GM04503 (cell line): ENCODE measurements around the gene R3HDM4.

Experiments used
- DNase-seq: peaks from one replicate; pipeline ENCODE4 v3.0.0-alpha.2; 2012; ENCODE audit warnings: low read depth

The R3HDM4 gene

DNA sequence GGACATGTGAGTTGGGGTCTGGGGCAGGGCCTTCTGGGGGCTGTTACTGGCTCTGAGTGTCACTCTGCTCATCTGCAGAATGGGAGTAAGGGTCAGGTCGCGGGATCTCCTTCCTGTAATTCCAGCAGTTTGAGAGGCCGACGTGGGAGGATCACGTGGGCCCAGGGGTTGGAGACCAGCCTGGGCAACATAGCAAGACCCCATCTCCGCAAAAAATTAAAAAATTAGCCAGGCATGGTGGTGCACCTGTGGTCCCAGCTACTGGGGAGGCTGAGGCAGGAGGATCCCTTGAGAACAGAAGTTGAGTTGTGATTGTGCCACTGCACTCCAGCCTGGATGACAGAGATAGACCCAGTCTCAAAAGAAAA lies 16.9 kb upstream of the R3HDM4 start:
- DNase-seq = no peak

DNA sequence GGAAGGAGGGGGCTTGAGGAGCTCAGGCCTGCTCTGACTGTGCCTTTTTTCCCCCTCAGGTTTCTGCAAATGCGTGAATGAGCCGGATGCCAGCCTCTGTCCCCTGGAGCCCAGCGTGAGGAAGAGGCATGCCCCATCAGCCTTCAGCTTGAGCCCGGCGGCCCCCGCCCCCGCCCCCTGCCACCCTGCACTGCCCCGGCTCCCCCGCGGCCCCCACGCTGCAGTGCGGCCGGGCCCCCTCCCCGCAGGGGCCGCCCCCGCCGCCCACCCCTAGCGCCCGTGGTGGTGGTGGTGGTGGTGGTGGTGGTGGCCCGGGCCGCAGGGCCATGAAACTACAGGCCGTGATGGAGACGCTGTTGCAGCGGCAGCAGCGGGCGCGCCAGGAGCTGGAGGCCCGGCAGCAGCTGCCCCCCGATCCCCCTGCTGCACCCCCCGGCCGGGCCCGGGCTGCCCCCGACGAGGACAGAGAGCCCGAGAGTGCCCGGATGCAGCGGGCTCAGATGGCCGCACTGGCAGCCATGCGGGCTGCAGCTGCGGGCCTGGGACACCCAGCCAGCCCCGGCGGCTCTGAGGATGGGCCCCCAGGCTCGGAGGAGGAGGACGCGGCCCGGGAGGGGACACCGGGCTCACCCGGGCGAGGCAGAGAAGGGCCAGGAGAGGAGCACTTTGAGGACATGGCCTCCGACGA lies 16.3 kb upstream of the R3HDM4 start:
- no peak for DNase-seq

DNA sequence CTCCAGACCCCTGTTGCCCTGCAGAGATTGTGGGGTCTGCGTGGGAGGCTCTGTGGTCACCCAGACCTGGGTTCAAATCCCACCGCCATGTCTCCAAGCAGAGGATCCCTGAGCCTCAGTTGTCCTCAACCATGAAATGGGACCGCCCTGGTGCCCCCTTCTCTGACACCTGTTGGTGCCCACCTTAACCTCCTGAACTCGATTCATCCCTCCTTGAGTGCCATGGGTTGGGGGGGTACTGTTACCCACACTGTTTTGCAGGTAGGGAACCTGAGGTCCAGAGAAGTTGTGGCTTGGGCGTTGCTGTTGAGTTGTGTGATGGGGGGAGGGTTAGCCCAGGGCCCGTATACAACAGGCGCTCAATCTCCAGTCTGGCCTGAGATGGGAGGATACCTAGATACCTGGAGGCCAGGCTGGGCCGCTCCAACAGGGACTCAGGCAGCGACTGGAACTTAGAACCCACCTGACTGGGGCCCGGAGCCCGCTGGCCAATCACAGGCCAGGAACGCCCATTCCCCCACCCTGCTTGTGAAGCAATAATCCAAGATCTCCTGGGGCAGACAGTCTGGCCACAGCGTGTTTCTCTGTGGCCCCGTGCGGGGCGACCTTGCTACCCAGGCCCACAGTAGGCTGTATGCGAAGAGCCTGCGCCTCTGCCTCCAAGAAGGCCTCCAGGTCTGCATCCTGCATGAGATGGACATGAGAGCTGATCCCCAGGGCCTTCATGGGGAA lies 15.6 kb upstream of the R3HDM4 start:
- DNase-seq = no peak

DNA sequence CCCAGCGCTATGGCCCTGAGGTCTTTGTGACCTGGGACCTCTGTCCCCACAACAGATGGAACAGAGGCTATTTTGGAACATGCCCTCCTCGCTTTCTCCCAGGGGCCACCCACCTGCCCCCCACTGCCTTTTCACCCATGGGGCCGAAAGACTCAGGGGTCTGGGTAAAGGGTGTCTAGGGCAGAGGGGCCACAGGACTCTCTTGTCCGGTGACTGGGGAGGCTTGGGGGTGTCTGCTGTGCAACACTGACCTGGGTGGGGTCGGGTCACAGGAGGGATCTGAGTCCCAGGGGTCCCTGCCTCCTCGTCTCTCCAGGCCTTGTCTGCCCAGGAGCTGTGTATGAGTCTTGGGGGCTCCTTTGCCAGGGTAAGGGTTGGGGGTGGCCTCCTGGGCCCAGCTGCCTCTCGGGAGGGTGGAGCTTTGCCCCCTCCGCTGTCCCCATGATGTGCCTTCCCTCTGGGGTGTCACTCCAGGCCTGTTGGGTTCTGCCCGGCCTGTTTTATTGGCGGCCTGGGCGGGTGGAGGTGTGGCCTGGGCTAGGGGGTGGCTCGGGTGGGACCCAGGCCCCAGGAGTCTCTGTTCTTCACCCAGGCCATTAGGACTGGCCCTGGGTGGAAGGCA lies 14.9 kb upstream of the R3HDM4 start:
- no peak for DNase-seq

DNA sequence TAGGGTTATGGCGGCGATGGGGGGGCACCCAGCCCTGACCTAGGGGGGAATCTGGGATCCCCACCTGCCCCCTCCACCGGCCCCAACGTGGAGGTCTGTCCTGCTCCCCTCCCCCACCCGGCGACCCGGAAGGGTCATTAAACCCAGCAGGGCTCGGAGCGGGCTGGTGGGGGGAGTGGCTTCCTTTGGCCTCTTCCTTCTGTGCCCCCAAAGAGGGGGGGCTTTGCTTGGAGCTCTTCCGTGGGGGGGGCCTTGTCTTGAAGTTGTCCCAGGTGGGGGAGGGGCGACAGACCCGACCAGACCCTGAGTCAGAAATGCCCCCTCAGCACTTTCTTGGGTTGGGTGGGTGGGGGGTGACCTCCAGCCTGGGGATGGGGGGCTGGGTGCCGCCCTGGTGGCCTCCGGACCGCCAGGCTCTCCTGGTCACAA lies 14.3 kb upstream of the R3HDM4 start:
- no peak for DNase-seq

DNA sequence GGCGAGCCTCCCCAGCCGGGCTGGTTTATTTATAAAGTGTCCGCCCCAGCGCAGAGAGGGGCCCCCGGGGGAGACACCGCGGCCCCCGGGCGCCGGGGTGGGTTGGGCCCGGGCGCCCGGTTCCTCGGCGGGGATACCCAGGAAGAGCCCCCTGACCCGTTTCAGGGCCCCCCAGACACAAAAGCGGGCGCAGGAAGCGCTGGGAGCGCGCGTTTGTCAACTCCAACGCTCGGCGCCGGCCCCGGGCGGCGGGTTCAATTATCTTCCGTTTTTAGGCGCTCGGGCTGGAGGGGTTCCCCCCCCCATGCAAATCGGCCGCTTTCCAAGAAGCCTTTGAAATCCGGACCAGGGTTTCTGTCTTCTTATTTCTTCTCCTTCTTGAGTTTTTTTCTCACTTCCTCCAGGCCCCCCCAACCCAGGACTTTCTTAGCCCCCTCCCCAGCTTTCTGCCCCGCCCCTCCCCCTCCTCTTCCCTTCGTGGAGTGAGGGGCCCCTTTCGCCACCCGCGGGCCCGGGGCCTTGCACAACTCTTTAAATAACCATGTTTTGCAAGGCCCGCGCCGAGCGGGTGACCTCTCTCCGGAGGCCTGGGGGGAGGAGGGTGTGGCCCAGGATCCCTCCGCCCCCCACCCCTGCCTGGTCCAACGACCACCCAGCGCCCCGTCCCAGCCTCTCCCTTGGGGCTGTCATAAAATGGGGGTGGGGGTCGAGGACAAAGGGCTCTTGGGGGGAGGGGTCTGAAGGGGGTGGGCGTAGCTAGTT lies 13.8 kb upstream of the R3HDM4 start:
- no peak for DNase-seq

DNA sequence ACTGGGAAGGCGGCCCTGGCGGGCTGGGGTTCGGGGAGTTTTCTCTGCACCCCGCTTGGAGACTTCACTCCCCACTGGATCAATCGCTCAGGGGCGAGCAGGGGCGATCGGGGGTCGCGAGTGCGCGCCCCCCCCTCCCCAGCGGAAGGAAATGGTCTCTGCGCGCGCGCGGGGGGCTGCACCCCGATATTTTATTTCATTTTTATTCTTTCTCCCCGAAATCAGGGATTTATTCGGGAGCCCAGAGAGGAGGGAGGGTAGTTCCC lies 13.2 kb upstream of the R3HDM4 start:
- DNase-seq = no peak

DNA sequence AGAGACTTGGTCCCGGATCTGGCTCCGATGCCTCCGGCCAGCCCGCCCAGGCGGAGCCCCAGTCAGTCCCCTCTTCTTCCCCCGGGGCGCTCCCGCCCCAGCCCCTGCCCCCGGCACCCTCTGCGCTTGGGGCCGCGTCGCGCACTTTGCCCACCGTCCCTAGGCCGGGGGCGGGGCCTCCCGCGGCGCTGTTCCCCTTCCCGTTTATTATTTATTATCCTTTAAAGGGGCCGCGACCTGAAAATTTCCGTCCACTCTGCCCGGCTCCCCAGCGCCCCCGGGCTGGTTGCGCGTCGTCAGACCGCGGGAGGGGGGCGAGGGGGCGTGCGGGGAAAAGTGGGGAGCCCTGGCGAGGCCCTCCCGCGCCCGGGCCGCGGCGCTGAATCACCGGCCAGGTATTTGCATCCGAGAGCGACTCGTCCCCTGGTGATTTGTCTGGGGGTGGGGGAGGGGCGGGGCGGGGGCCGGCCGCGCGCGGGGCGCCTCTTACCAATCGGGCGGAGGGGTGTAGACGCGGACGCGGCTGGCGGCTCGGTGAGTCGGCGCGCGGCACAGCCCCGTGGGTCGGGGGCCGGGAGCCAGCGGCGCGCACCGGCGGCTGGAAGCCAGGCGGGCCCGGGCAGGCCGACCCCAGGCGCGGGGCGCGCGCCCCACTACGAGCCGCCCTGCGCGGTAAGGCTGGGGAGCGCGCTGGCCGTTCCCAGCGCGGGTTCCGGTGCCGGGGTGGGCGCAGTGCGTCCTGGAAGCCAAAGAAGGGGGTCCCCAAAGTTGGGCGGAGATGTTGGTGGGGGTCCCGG lies 12.7 kb upstream of the R3HDM4 start, which contains the start of gene ARID3A:
TSS of gene ARID3A (plus strand) at position 510 of the 797 bp plus-strand sequence. CDS start 3,494 bp downstream, outside the sequence.
- peak; percentile 40 for DNase-seq

DNA sequence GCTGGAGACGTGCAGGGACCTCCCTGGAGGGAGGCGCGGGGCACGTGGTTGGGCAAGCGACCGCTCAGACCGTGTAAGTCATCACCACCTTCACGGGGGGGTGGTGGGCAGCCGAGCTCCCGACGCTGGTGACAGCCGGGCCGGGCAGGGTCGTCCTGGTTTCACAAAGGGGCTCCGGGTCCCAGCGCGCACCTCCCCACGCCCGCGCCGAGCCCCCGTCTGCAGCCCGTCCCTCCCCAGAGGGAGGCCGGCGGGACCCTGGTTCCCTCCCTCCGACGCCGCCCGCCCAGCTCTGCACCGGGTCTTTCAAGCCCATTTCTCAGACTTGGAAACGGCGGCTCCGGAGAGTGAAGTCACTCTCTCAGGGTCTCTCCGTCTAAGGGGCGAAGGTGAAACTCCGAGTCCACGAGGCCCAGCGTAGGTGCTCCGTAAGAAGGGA lies 12.1 kb upstream of the R3HDM4 start:
- DNase-seq = no peak

DNA sequence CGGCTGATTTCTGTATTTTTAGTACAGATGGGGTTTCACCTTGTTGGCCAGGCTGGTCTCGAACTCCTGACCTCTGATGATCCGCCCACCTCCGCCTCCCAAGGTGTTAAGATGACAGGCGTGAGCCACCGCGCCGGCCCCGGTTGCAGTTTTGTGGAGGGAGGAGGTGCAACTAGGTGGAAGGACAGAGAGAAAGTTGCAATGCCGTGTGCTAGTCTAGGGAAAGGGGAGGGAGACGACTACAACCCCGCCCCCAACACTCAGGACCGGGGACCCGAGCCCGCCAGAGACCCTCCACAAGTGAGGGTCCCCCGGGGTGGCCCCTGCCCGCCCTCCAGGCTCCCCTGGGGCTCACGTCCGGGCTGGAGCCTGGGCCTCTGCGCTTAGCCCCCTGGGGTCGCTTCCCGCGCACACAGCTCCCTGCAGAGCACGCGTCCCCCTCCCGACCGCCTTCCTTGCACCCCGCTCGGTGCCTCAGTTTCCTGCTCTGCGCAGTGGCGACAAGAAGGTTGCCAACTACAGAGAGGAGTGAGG lies 11.6 kb upstream of the R3HDM4 start:
- no peak for DNase-seq

DNA sequence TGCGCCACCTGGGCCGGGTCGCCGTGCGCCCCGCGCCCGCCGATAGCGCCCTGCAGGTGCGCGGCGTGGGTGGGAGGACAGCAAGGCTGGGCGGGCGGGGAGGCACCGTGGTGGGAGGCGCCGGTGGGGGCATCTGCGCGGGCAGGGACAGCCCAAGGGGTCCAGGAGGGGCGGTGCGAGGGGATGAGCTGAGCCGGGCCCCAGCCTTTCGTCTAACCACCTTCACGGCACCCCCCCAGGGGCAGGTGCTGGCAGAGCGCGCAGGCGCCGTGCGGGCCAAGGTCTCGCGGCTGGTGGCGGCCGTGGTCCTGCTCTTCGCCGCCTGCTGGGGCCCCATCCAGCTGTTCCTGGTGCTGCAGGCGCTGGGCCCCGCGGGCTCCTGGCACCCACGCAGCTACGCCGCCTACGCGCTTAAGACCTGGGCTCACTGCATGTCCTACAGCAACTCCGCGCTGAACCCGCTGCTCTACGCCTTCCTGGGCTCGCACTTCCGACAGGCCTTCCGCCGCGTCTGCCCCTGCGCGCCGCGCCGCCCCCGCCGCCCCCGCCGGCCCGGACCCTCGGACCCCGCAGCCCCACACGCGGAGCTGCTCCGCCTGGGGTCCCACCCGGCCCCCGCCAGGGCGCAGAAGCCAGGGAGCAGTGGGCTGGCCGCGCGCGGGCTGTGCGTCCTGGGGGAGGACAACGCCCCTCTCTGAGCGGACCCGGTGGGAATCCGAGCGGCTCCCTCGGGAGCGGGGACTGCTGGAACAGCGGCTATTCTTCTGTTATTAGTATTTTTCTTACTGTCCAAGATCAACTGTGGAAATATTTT lies 7.2 kb upstream of the R3HDM4 start:
- no peak for DNase-seq

DNA sequence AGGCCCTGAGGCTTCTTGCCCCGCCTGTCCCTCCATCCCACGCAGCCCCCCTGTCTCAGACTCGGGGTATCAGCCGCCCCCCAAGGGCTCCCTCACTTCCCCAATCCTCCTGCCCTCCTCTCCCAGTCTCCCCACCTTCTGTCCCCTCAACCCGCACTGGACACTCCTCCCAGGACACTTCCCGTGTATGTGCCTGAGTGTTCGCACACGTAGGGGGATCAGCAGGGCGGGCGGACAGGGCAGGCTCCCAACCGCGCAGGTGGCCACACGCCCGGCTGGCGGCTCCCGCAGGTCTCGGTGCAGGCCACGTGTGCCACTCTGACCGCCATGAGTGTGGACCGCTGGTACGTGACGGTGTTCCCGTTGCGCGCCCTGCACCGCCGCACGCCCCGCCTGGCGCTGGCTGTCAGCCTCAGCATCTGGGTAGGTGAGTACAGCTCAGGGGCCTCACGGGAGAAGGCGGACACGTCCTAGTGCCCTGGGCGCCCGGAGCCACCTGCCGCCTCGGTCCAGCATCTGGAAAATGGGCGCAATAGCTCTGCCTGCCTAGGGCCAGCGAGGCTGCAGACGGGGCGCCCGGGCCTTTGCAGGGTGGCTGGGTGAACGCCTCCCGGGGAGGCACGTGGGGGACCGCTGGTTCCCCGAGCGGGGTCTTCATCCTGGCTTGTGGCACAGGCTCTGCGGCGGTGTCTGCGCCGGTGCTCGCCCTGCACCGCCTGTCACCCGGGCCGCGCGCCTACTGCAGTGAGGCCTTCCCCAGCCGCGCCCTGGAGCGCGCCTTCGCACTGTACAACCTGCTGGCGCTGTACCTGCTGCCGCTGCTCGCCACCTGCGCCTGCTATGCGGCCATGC lies 6.4 kb upstream of the R3HDM4 start:
- DNase-seq = no peak

DNA sequence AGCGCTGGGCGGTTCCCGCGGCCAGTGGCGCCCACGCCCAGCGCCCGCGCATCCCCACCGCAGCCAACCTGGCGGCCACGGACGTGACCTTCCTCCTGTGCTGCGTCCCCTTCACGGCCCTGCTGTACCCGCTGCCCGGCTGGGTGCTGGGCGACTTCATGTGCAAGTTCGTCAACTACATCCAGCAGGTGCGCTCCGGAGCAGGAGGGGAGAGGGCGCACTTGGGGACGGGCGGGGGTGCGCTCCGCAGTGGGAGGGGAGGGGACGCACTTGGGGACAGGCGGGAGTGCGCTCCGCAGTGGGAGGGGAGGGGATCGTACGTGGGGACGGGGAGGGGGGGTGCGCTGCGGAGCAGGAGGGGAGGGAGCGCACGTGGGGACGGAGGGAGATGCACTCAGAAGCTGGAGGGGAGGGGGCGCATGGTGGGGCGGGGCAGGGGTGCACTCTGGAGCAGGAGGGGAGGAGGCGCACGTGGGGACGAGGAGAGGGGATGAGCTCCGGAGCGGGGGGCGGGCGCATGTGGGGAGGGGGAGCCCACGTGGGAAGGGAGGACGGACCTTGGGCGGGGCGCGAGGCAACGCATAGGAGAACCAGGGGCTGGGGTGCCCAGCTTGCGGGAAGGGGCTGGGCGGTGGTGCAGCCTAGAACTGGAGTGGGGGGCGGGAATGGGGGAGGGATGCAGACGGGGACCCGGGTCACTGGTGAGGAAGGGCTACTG lies 5.6 kb upstream of the R3HDM4 start:
- no peak for DNase-seq

DNA sequence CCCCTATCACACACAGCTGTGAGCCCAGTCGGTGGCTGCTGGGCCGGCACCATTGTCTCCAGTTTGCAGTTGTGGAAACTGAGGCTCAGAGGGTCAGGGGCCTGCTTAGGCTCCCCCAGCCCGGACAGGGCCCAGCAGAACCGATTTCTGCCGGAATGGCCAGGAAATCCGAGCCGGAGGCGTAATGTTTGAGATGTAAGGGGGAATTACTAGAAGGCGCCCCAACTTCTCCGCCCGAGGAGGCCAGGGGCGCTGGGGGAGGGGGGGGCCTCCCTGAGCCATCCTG lies 5.1 kb upstream of the R3HDM4 start:
- no peak for DNase-seq

DNA sequence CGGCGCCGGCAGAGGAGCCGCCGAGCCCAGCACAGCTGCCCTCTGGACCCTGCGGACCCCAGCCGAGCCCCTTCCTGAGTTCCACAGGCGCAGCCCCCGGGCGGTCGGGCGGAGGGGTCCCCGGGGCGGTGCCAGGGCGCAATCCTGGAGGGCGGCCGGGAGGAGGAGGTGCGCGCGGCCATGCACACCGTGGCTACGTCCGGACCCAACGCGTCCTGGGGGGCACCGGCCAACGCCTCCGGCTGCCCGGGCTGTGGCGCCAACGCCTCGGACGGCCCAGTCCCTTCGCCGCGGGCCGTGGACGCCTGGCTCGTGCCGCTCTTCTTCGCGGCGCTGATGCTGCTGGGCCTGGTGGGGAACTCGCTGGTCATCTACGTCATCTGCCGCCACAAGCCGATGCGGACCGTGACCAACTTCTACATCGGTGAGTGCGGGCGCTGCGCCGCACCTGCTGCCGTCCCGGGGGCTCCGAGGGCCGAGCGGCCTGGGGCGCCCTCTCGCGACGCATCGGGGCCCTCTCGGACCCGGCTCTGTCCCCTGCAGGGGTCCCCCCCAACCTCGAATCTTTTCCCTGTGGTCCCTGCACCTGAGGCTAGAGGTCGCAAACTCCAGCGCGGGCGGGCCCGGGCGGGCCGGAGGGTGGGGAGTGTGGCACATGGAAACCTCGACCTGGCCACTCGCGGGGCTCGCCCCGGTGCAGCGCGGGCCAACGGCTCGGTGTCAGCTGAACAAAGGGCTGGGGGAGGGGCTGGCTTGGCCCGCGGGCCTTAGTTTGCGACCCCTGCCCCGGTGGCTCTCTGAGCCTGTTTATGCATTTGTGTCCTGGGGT lies 4.5 kb upstream of the R3HDM4 start, which contains the start of gene KISS1R:
TSS of gene KISS1R (plus strand) at position 11 of the 829 bp plus-strand sequence. CDS start at position 181, 170 bp downstream.
- no peak for DNase-seq

DNA sequence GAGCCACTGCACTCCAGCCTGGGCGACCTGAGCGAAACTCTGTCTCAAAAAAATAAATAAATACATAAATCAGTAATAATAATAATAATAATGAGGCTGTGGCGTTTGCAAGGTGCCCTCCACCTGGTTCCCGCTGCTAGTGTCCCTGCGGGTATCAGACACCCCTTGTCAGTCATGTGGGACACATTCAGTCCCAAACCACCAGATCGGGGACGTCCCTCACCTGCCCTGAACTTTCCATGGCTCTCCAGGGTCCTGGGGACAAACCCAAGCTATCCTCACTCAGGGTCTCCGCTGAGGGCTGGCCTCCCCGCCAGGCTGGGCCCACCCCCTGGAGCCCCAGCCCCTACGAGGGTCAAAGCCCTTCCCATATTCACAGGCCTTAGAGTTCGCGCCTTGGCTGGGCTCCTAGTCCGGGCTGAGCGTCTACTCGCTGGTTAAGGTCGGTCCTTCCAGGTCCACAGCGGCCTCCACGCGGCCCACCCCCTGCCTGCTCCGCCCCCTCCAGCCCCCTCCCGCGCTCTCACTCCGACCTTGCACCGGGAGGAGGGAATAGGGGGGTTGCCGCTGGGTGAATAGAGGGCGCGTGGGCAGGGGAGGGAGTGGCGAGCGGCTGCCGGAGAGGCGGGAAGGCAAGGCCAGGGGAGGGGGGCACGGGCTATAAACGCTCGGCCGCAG lies 3.8 kb upstream of the R3HDM4 start:
- DNase-seq = no peak

DNA sequence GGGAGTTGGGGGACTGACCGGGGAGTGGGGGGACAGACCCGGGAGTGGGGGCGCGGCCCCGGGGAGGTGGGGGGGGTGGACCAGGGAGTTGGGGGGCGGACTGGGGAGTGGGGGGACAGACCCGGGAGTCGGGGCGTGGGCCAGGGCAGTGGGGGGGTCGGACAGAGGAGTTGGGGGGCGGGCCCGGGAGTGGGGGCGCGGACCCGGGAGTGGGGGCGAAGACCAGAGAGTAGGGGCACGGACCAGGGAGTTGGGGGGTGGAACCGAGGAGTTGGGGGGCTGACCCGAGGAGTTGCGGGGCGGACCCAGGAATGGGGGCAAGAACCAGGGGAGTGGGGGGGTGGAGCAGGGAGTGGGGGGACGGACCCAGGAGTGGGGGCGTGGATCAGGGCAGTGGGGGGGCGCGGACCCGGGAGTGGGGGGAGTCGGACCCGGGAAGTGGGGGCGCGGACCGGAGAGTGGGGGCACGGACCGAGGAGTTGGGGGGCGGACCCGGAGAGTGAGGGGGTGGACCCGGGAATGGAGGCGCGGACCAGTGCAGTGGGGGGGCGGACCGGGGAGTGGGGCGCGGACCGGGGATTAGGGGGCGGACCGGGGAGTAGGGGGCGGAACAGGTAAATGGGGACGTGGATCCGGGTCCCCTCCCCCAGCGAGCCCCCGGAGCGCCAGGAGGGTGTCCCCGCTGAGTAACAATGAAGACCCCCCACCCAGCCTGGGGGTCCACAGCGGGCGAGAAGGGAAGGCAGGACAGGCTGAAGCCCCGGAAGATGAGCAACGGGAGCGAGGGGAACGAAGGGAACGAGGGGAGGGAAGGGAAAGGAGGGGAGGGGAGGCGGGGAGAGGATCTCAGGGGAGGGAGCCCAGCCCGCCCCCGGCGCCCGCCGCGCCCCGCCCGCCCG lies 589 bp downstream of the R3HDM4 start:
- no peak for DNase-seq
